Endothelial cell of umbilical vein (primary cell): Measurements from ENCODE around the gene ETV3.

ENCODE experiments used
- CTCF ChIP-seq, 2 donors: IDR thresholded peaks; 1 replicate in 1 of 2; 2 replicates in 1 of 2; pipeline ENCODE4 v1.5.1; 2011; ENCODE audit warnings: low read length in 2 of 2, mild to moderate bottlenecking in 2 of 2, moderate library complexity in 2 of 2, control low read depth in 1 of 2, inconsistent platforms in 1 of 2, low read depth in 1 of 2; ENCODE audit not compliant: insufficient read depth in 1 of 2; ENCODE audit errors: extremely low read depth in 1 of 2
- GATA2 ChIP-seq: IDR thresholded peaks from 2 replicates; pipeline ENCODE4 v1.7.0; 2011; ENCODE audit warnings: low read depth, mild to moderate bottlenecking, moderate library complexity, mixed read lengths, low read length; ENCODE audit not compliant: insufficient read length, insufficient read depth
- POLR2A ChIP-seq: IDR thresholded peaks from 2 replicates; pipeline ENCODE4 v1.6.1; 2012; ENCODE audit warnings: low read depth, mild to moderate bottlenecking, control low read depth, low read length

- no peak for TF ChIP-seq CTCF (IDR thresholded peaks at IDR 0.05; ENCODE audit: extremely low read depth in 1 of 2, insufficient read depth in 1 of 2, low read depth in 1 of 2, low read length in 2 of 2)
- TF ChIP-seq GATA2, result no peak
- TF ChIP-seq POLR2A, result no peak
Measured at GRCh38 chr1:157132616-157133167, 5.5 kb downstream of the ETV3 start.
